Activated T-cell treated with anti-CD3 and anti-CD28 coated beads, Interleukin-2, amount 50 U/mL, for 4 hours (primary cell): ENCODE measurements around the gene PPM1D. TPM values are rescaled to one million over a fixed set of nuclear protein-coding genes. Genes with fewer than 3 reads are reported as not detected.
"Not testable (repeated sequence)": the region's sequence is repeated elsewhere in the genome, so short reads cannot be mapped to it uniquely, and the experiment has no call there.

Experiments used
- ATAC-seq, 2 donors: fragments of 200-7000 bp; cut with Tn5 transposase; one replicate each; pipeline ENCODE4 v1.10.0; 2021
- DNase-seq: peaks from one replicate; pipeline ENCODE4 v3.0.0-alpha.2; 2020
- H3K27me3 Mint-ChIP-seq: one replicate; pipeline ENCODE4 v1.8.0; 2021; ENCODE audit warnings: low read depth, mixed read lengths
- H3K36me3 Mint-ChIP-seq: one replicate; pipeline ENCODE4 v1.8.0; 2022; ENCODE audit warnings: mixed read lengths; ENCODE audit not compliant: insufficient read depth
- H3K4me1 Mint-ChIP-seq: one replicate; pipeline ENCODE4 v1.8.0; 2021; ENCODE audit warnings: low read depth, mixed read lengths
- H3K4me3 Mint-ChIP-seq: one replicate; pipeline ENCODE4 v1.8.0; 2021; ENCODE audit warnings: mild to moderate bottlenecking, moderate library complexity, mixed read lengths
- H3K9me3 Mint-ChIP-seq: one replicate; pipeline ENCODE4 v1.8.0; 2021; ENCODE audit warnings: mixed read lengths
- total RNA-seq, 3 donors: library from RNA; stranded (reverse); gene quantifications; one replicate each; pipeline ENCODE4 v1.2.1, GENCODE V29; 2021

Gene PPM1D
- 10 to 100 TPM; 12.0 to 15.7 (median 13.1) TPM for total RNA-seq

GRCh38 chr17:60599620-60600489, at the start of gene PPM1D:
PPM1D (plus strand) TSS chr17:60600193; CDS start chr17:60600415, 222 bp downstream.
- DNase-seq (peak; percentile 97), ATAC-seq (peak; percentile 94)
- peaks cover 32% of the 10 kb centered on the region for H3K4me1 Mint-ChIP-seq
- no peaks in the 10 kb centered on the region for H3K9me3 Mint-ChIP-seq
- H3K4me3 Mint-ChIP-seq, result peak within 1 kb of the TSS; percentile 94
- H3K27me3 Mint-ChIP-seq, result no peaks in the 10 kb centered on the region
- H3K36me3 Mint-ChIP-seq, result peaks cover 2% of the 10 kb centered on the region

DNA sequence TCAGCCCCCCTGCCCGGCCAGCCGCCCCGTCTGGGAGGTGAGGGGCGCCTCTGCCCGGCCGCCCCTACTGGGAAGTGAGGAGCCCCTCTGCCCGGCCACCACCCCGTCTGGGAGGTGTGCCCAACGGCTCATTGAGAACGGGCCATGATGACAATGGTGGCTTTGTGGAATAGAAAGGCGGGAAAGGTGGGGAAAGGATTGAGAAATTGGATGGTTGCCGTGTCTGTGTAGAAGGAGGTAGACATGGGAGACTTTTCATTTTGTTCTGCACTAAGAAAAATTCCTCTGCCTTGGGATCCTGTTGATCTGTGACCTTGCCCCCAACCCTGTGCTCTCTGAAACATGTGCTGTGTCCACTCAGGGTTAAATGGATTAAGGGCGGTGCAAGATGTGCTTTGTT, 47.7 kb upstream of the PPM1D start:
- H3K9me3 Mint-ChIP-seq, H3K4me1 Mint-ChIP-seq, H3K36me3 Mint-ChIP-seq, H3K4me3 Mint-ChIP-seq, ATAC-seq, H3K27me3 Mint-ChIP-seq, DNase-seq: not testable (repeated sequence)

DNA sequence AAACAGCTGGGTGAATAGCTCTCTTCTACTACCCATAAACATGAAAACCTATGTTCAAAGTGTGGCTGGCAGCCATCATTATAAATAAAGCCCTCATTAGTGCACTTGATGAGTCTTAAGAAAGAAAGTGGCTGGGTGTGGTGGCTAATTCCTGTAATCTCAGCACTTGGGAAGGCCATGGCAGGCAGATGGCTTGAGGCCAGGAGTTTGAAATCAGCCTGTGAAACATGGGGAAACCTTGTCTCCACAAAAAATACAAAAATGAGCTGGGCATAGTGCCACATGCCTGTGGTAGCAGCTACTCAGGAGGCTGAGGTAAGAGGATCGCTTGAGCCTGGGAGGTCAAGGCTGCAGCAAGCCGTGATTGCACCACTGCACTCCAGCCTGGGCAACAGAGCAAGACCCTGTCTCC, 45.6 kb upstream of the PPM1D start:
- ATAC-seq (no peak), DNase-seq (no peak)
- H3K27me3 Mint-ChIP-seq, result no peaks in the 10 kb centered on the region
- H3K9me3 Mint-ChIP-seq, result peaks cover 9% of the 10 kb centered on the region
- no peaks in the 10 kb centered on the region for H3K4me1 Mint-ChIP-seq
- no peak overlapping the region for H3K4me3 Mint-ChIP-seq
- H3K36me3 Mint-ChIP-seq, result peaks cover 2% of the 10 kb centered on the region

DNA sequence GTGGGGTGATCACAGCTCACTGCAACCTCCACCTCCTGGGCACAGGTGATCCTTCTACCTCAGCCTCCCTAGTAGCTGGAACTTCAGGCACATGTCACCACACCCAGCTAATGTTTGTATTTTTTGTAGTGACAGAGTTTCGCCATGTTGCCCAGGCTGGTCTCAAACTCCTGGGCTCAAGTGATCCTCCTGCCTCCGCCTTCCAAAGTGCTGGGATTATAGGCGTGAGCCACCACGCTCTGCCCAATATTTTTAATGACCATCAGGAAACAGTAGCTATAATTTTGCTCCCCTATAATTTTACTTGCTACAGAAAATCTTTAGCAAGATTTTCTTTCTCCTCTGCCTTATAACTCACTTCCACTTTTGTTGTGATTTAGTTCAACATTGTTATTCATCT, 44.2 kb upstream of the PPM1D start:
- Mint-ChIP-seq H3K9me3 (peaks cover 9% of the 10 kb centered on the region), H3K27me3 (no peaks in the 10 kb centered on the region), H3K36me3 (peaks cover 2% of the 10 kb centered on the region), H3K4me3 (no peak overlapping the region), H3K4me1 (no peaks in the 10 kb centered on the region)
- no peak for ATAC-seq
- no peak for DNase-seq

DNA sequence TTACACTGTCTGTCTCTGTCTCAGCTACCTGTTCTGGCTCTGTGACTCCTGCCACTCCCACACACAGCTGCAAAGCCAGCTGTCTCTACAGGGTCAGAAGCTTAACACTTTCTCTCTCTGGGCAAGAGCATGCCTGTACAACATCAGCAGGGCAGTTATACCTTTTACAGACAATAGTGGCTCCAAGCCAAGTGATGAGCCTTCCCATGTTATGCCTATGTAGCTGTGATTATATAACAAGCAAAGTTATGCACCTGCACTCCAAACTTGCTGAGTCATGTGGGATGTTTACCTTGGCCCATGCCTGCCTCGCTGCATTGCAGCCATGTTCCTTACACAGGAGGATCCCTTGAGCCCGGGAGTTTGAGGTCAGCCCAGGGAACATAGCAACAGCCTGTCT, 42.2 kb upstream of the PPM1D start:
- Mint-ChIP-seq H3K4me1 (no peaks in the 10 kb centered on the region), H3K9me3 (peaks cover 9% of the 10 kb centered on the region), H3K36me3 (peaks cover 2% of the 10 kb centered on the region), H3K4me3 (no peak overlapping the region), H3K27me3 (no peaks in the 10 kb centered on the region)
- ATAC-seq (no peak), DNase-seq (no peak)

DNA sequence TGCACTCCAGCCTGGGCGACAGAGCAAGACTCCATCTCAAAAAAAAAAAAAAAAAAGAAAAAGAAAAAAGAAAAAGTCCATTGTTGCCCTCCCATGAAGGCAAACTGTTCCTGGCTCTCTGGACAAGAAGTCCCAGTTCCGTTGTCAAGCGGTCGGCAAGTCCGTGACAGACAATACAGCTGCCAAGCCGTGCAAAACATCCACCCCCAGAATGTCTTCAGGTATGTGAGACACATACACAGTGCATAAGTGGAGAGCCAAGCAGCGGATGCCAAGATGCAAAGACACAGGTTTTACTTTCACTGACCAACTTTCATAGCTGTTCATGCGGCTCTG, 40.4 kb upstream of the PPM1D start:
- no peak for ATAC-seq
- H3K9me3 Mint-ChIP-seq, result peaks cover 9% of the 10 kb centered on the region
- H3K4me1 Mint-ChIP-seq, result no peaks in the 10 kb centered on the region
- H3K36me3 Mint-ChIP-seq, result peaks cover 2% of the 10 kb centered on the region
- no peak for DNase-seq
- H3K4me3 Mint-ChIP-seq, result no peak overlapping the region
- H3K27me3 Mint-ChIP-seq, result no peaks in the 10 kb centered on the region

- H3K4me1 Mint-ChIP-seq, result no peaks in the 10 kb centered on the region
- no peak for DNase-seq
- peaks cover 2% of the 10 kb centered on the region for H3K27me3 Mint-ChIP-seq
- H3K9me3 Mint-ChIP-seq, result peaks cover 9% of the 10 kb centered on the region
- H3K4me3 Mint-ChIP-seq, result no peak overlapping the region
- no peak for ATAC-seq
- H3K36me3 Mint-ChIP-seq, result peaks cover 2% of the 10 kb centered on the region
Observed at GRCh38 chr17:60559995-60560859, 39.8 kb upstream of the PPM1D start.

DNA sequence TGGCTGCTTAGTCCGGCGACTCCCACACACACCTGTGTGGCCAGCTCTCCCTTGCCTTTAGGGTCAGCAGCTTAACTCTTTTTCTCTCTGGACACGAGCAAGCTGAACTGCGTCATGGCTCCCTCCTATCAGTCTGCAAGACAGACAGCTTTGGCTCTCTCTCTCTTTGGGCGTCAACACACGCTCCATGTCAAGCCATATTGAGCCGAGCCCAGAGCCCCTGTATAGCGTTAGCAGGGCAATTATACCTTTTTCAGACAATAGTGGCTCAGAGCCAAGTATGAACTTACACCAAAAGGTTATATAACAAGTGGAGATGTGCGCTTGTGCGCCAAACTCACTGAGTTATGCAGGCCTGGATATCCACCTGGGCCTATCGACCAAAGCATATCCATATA, 39.1 kb upstream of the PPM1D start:
- H3K36me3 Mint-ChIP-seq, result peaks cover 2% of the 10 kb centered on the region
- DNase-seq (no peak), ATAC-seq (no peak)
- no peaks in the 10 kb centered on the region for H3K4me1 Mint-ChIP-seq
- no peak overlapping the region for H3K4me3 Mint-ChIP-seq
- peaks cover 9% of the 10 kb centered on the region for H3K9me3 Mint-ChIP-seq
- peaks cover 2% of the 10 kb centered on the region for H3K27me3 Mint-ChIP-seq

- ATAC-seq (no peak), DNase-seq (no peak)
- no peaks in the 10 kb centered on the region for H3K4me1 Mint-ChIP-seq
- H3K36me3 Mint-ChIP-seq, result peaks cover under 1% of the 10 kb centered on the region
- no peak overlapping the region for H3K4me3 Mint-ChIP-seq
- peaks cover 2% of the 10 kb centered on the region for H3K27me3 Mint-ChIP-seq
- H3K9me3 Mint-ChIP-seq, result peaks cover 6% of the 10 kb centered on the region
Observed at GRCh38 chr17:60562421-60562820, 37.6 kb upstream of the PPM1D start.

GRCh38 chr17:60563743-60564142, 36.2 kb upstream of the PPM1D start:
- Mint-ChIP-seq H3K27me3 (peaks cover 2% of the 10 kb centered on the region), H3K4me3 (no peak overlapping the region), H3K9me3 (no peaks in the 10 kb centered on the region), H3K4me1 (no peaks in the 10 kb centered on the region), H3K36me3 (no peaks in the 10 kb centered on the region)
- DNase-seq (no peak), ATAC-seq (no peak)

DNA sequence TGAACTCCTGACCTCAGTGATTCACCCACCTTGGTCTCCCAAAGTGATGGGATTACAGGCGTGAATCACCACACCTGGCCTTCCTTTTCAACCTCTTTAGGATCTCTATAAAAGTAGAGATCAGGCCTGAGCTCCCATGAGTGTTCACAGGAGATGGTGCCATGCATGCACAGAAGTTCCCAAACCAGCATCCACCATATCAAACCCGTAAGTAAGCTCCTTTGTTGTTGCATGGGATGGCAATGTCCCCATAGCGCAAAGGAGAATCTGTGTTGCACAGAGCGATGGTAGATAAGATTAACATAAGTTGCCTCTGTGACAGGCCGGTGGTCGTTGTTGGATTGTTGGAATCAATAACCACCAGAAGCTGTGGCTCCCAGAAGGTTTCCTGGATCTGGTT, 34.8 kb upstream of the PPM1D start:
- ATAC-seq (no peak), DNase-seq (no peak)
- no peaks in the 10 kb centered on the region for H3K9me3 Mint-ChIP-seq
- peaks cover 2% of the 10 kb centered on the region for H3K27me3 Mint-ChIP-seq
- no peaks in the 10 kb centered on the region for H3K4me1 Mint-ChIP-seq
- H3K4me3 Mint-ChIP-seq, result no peak overlapping the region
- H3K36me3 Mint-ChIP-seq, result no peaks in the 10 kb centered on the region

- ATAC-seq, result no peak
- Mint-ChIP-seq H3K27me3 (peaks cover 9% of the 10 kb centered on the region), H3K9me3 (no peaks in the 10 kb centered on the region), H3K36me3 (no peaks in the 10 kb centered on the region), H3K4me1 (peaks cover 4% of the 10 kb centered on the region), H3K4me3 (no peak overlapping the region)
- DNase-seq, result no peak
Observed at GRCh38 chr17:60573236-60574051, 26.5 kb upstream of the PPM1D start.

GRCh38 chr17:60577147-60577915, 22.7 kb upstream of the PPM1D start:
- DNase-seq (no peak), ATAC-seq (peak in 1 of 2 donors; percentile 61)
- Mint-ChIP-seq H3K27me3 (peaks cover 2% of the 10 kb centered on the region), H3K4me3 (peak overlapping the region; percentile 68), H3K36me3 (no peaks in the 10 kb centered on the region), H3K4me1 (peaks cover 4% of the 10 kb centered on the region), H3K9me3 (no peaks in the 10 kb centered on the region)
